Natural killer cell (primary cell): ENCODE data around the gene CIDEC. TPM values are rescaled to one million over a fixed set of nuclear protein-coding genes. Genes with fewer than 3 reads are reported as not detected.

Experiments used
- ATAC-seq, 3 donors: fragments of 150-1000 bp in 2 of 3; fragments of 200-7000 bp in 1 of 3; cut with Tn5 transposase; 1 replicate in 1 of 3; 2 replicates in 2 of 3; pipeline ENCODE4 v1.10.0; 2021; ENCODE audit warnings: mild to moderate bottlenecking in 2 of 3, moderate library complexity in 2 of 3
- DNase-seq, 2 donors: peaks; one replicate each; pipeline versions ENCODE4 v3.0.0 to v3.0.0-alpha.2; 2013 to 2021; ENCODE audit warnings: mixed read lengths in 1 of 2
- H3K27ac ChIP-seq: one replicate; pipeline ENCODE4 v1.5.1; 2013; ENCODE audit warnings: mild to moderate bottlenecking, low read length
- H3K27me3 ChIP-seq: one replicate; pipeline ENCODE4 v1.6.1; 2013; ENCODE audit warnings: low read length; ENCODE audit not compliant: control insufficient read depth, insufficient read depth
- H3K36me3 ChIP-seq: one replicate; pipeline ENCODE4 v1.6.1; 2013; ENCODE audit warnings: low read length; ENCODE audit not compliant: control insufficient read depth, insufficient read depth
- H3K4me1 ChIP-seq: one replicate; pipeline ENCODE4 v1.6.1; 2013; ENCODE audit warnings: low read length; ENCODE audit not compliant: control insufficient read depth, insufficient read depth
- H3K4me3 ChIP-seq: one replicate; pipeline ENCODE4 v1.5.1; 2013; ENCODE audit warnings: low read length
- H3K9me3 ChIP-seq: one replicate; pipeline ENCODE4 v1.6.1; 2013; ENCODE audit warnings: low read length; ENCODE audit not compliant: control insufficient read depth, insufficient read depth
- H3K27ac Mint-ChIP-seq, 2 donors: one replicate each; pipeline ENCODE4 v1.8.0; 2022; ENCODE audit warnings: mild to moderate bottlenecking in 2 of 2, mixed read lengths in 2 of 2, moderate library complexity in 1 of 2
- H3K27me3 Mint-ChIP-seq, 2 donors: one replicate each; pipeline ENCODE4 v1.8.0; 2022; ENCODE audit warnings: low read depth in 2 of 2, mixed read lengths in 2 of 2
- H3K36me3 Mint-ChIP-seq: one replicate; pipeline ENCODE4 v1.8.0; 2022; ENCODE audit warnings: mixed read lengths
- H3K4me1 Mint-ChIP-seq, 2 donors: one replicate each; pipeline ENCODE4 v1.8.0; 2022; ENCODE audit warnings: mixed read lengths in 2 of 2
- H3K4me3 Mint-ChIP-seq: one replicate; pipeline ENCODE4 v1.8.0; 2022; ENCODE audit warnings: mild to moderate bottlenecking, moderate library complexity, mixed read lengths
- H3K9me3 Mint-ChIP-seq, 2 donors: one replicate each; pipeline ENCODE4 v1.8.0; 2022; ENCODE audit warnings: mixed read lengths in 2 of 2
- WGBS: methylation state at CpG from one replicate; pipeline ENCODE4 v1.1.7; 2013; ENCODE audit warnings: missing lambda C conversion rate; ENCODE audit not compliant: insufficient coverage; 5-methylcytosine and 5-hydroxymethylcytosine counted together
- intact Hi-C: fragments of 100-400 bp; cut with micrococcal nuclease; formaldehyde crosslinking; loops from one replicate; pipeline ENCODE4 v1.14.2; 2022
- total RNA-seq, 4 donors: library from RNA; stranded (reverse); fragments of 120-200 nt in 1 of 4; gene quantifications; one replicate each; pipeline versions ENCODE4 v1.2.3 to v1.2.4, GENCODE V29; 2013 to 2022
- TF ChIP-seq, protein P1 (sequence below): fragments of 200-600 bp; IDR thresholded peaks from one replicate; pipeline ENCODE4 v1.8.0; 2022; ENCODE audit warnings: antibody characterized with exemption

The CIDEC gene
- total RNA-seq, 3 donors from 2014 or later (not counting 1 experiment from before 2014, with no cell fraction given), result not detected

GRCh38 chr3:9913601-9914000 is 33.5 kb upstream of the CIDEC start:
- 94% methylated on average over 5 of the region's 5 CpGs for WGBS
- H3K27me3 Mint-ChIP-seq, result peaks cover 0 to 2% of the 10 kb centered on the region in 2 donors
- Histone ChIP-seq H3K9me3 (no peaks in the 10 kb centered on the region), H3K4me3 (no peak overlapping the region), H3K27me3 (no peaks in the 10 kb centered on the region), H3K27ac (no peak overlapping the region), H3K4me1 (peaks cover 21% of the 10 kb centered on the region), H3K36me3 (no peaks in the 10 kb centered on the region)
- no peak overlapping the region for H3K4me3 Mint-ChIP-seq
- H3K27ac Mint-ChIP-seq, result no peak overlapping the region
- H3K4me1 Mint-ChIP-seq, result peaks cover 8 to 33% of the 10 kb centered on the region in 2 donors
- ATAC-seq, result no peak
- intact Hi-C loops, result no loop called here
- H3K9me3 Mint-ChIP-seq, result no peaks in the 10 kb centered on the region
- H3K36me3 Mint-ChIP-seq, result no peaks in the 10 kb centered on the region
- no peak for DNase-seq
- TF ChIP-seq, protein P1, sequence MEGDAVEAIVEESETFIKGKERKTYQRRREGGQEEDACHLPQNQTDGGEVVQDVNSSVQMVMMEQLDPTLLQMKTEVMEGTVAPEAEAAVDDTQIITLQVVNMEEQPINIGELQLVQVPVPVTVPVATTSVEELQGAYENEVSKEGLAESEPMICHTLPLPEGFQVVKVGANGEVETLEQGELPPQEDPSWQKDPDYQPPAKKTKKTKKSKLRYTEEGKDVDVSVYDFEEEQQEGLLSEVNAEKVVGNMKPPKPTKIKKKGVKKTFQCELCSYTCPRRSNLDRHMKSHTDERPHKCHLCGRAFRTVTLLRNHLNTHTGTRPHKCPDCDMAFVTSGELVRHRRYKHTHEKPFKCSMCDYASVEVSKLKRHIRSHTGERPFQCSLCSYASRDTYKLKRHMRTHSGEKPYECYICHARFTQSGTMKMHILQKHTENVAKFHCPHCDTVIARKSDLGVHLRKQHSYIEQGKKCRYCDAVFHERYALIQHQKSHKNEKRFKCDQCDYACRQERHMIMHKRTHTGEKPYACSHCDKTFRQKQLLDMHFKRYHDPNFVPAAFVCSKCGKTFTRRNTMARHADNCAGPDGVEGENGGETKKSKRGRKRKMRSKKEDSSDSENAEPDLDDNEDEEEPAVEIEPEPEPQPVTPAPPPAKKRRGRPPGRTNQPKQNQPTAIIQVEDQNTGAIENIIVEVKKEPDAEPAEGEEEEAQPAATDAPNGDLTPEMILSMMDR, result no peak

DNA sequence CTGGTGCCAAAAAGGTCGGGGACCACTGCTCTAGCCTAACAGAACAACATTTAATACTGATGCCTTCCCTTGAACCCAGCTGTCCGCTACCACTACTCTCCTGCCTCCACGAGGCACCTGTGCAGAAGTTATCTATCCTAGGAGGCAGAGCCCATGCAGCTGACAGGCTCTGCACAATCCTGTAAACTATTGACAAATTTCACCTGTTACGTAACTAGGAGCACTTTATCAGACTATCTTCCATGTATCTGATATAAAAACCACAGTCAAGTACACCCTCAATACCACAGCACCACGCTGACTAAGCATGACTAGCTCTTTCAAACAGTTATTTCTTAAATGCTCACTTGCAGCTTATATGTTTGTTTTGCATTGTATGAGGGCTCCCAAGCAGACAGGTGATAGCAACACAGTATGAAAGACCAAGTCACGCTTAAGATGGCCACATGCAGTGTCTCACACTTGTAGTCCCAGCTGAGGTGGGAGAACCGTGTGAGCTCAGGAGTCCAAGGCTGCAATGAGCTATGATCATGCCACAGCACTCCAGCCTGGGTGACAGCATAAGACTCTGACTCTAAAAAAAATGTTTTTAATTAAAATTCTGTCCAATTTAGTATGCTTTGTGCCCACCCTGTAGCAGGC is 32.4 kb upstream of the CIDEC start:
- Mint-ChIP-seq H3K27ac (peak overlapping the region in 1 of 2 donors; percentile 25), H3K36me3 (no peaks in the 10 kb centered on the region), H3K4me3 (peak overlapping the region; percentile 56), H3K9me3 (no peaks in the 10 kb centered on the region), H3K4me1 (peaks cover 8 to 33% of the 10 kb centered on the region in 2 donors), H3K27me3 (peaks cover 0 to 2% of the 10 kb centered on the region in 2 donors)
- peak; percentile 20 to 72 (median 29) for ATAC-seq
- peaks cover 21% of the 10 kb centered on the region for H3K4me1 ChIP-seq
- no peaks in the 10 kb centered on the region for H3K36me3 ChIP-seq
- no peak overlapping the region for H3K27ac ChIP-seq
- no peaks in the 10 kb centered on the region for H3K27me3 ChIP-seq
- 45% methylated on average over 7 of the region's 7 CpGs for WGBS
- intact Hi-C loops, result no loop called here
- no peak overlapping the region for H3K4me3 ChIP-seq
- H3K9me3 ChIP-seq, result no peaks in the 10 kb centered on the region
- peak in 1 of 2 donors; percentile 42 for DNase-seq
- TF ChIP-seq, protein P1, result no peak

DNA sequence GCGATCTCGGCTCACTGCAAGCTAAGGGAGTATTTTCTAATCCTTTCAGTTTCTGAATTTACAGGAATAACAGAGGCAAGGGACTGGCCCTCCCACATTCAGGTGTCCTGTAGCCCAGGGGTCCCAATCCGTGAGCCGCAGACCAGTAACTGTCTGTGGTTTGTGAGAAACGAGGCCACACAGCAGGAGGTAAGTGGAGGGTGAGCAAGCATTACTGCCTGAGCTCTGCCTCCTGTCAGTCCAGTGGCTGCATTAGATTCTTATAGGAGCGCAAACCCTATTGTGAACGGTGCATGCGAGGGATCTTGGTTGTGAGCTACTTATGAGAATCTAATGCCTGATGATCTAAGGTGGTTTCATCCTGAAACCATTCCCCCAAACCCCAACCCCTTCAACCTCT is 31.8 kb upstream of the CIDEC start:
- H3K27ac ChIP-seq, result no peak overlapping the region
- H3K4me3 Mint-ChIP-seq, result no peak overlapping the region
- intact Hi-C loops, result no loop called here
- no peaks in the 10 kb centered on the region for H3K27me3 ChIP-seq
- TF ChIP-seq, protein P1, result no peak
- H3K4me3 ChIP-seq, result no peak overlapping the region
- peaks cover 0 to 2% of the 10 kb centered on the region in 2 donors for H3K27me3 Mint-ChIP-seq
- ATAC-seq (no peak), DNase-seq (no peak)
- no peaks in the 10 kb centered on the region for H3K36me3 ChIP-seq
- H3K4me1 Mint-ChIP-seq, result peaks cover 8 to 31% of the 10 kb centered on the region in 2 donors
- peaks cover 18% of the 10 kb centered on the region for H3K4me1 ChIP-seq
- H3K27ac Mint-ChIP-seq, result peak overlapping the region in 1 of 2 donors; percentile 25
- no peaks in the 10 kb centered on the region for H3K9me3 Mint-ChIP-seq
- 54% methylated on average over 8 of the region's 8 CpGs for WGBS
- no peaks in the 10 kb centered on the region for H3K36me3 Mint-ChIP-seq
- no peaks in the 10 kb centered on the region for H3K9me3 ChIP-seq
